Keratinocyte (primary cell): Measurements from ENCODE around the gene DLG2.

Experiments used
- CTCF ChIP-seq, 3 experiments: IDR thresholded peaks in 1 of 3; conservative IDR thresholded peaks in 1 of 3; optimal IDR thresholded peaks in 1 of 3; 2 replicates in 2 of 3; 3 replicates in 1 of 3; pipeline versions ENCODE3 to v1.5.1; 2011; ENCODE audit warnings: low read length in 3 of 3, mild to moderate bottlenecking in 3 of 3, moderate library complexity in 2 of 3, control low read depth in 1 of 3, inconsistent platforms in 1 of 3; ENCODE audit not compliant: insufficient read depth in 2 of 3; ENCODE audit errors: extremely low read depth in 1 of 3
- EZH2 ChIP-seq: IDR thresholded peaks from one replicate; pipeline ENCODE4 v1.6.1; 2012; ENCODE audit warnings: inconsistent platforms, mild to moderate bottlenecking, low read length, moderate library complexity

- TF ChIP-seq CTCF (optimal IDR thresholded peaks at IDR 0.05 in 1 of 3, IDR thresholded peaks at IDR 0.05 in 1 of 3, conservative IDR thresholded peaks at IDR 0.05 in 1 of 3; ENCODE audit: extremely low read depth in 1 of 3, insufficient read depth in 2 of 3, low read length in 3 of 3) (no peak), EZH2 (no peak)
Observed at GRCh38 chr11:84322211-84322610, 1304.9 kb downstream of the DLG2 start.
